ENCODE measurements around the gene HSPB8.
A peak's percentile ranks its signal among the peaks of the same experiment; 100 is the strongest.
"Not testable (repeated sequence)": the region's sequence is repeated elsewhere in the genome, so short reads cannot be mapped to it uniquely, and the experiment has no call there.

The HSPB8 gene

DNA sequence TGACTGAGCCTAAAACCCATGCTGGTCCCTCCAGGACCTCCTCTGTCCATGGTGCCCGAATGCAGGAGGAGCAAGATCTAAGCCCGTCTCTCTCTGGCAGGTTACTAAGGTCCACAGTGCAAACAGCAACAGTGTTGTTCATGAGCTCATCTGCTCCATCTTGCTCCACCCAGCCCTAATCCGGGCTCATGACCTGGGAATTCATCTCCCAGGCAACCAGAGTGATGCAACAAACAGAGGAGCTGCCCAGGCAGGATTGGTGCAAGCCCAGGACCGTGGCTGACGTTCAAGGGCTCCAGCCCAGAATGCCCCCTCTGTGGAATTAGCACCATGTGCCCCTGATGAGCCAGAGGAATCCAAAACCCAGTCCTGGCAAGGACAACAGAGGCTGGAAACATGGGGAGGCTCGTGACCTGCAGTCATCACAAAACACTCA is 29.9 kb downstream of the HSPB8 start:
- peak; percentile 54 for DNase-seq

DNA sequence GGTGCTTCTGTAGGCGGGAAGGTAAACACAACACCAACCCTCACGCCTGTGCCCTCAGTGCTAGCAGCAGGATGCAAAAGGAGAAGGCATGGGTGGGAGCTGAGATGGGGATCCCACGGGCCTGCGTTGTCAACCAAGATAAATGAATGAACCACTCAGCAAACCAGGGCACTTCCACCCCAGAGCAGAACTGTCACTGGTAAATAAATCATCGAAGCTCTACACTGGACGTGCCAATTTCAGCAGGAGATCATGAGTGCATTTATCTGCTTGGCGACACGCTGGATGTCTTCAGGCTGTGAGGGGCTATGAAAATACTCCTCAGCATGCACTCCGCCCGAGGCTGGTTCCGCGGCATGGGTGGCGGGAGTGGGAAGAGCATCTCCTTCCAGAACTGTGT is 33.2 kb downstream of the HSPB8 start:
- DNase-seq, result no peak

DNA sequence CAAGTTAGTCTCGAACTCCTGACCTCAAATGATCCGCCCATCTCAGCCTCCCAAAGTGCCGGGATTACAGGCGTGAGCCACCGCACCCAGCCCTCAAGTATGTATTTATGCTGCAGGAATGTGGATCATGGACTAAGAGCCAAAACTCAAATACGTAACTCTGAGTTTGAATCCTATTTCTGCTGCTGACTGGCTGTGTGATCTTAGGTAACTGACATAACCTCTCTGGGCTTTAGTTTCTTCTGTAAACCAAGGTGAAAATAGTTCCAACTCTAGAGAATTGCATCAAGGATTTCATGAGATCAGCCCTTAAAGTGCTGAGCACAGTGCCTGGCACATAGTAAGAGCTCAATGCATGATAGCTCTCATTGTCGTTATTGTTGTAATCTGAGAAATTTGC is 37.4 kb downstream of the HSPB8 start:
- no peak for DNase-seq

DNA sequence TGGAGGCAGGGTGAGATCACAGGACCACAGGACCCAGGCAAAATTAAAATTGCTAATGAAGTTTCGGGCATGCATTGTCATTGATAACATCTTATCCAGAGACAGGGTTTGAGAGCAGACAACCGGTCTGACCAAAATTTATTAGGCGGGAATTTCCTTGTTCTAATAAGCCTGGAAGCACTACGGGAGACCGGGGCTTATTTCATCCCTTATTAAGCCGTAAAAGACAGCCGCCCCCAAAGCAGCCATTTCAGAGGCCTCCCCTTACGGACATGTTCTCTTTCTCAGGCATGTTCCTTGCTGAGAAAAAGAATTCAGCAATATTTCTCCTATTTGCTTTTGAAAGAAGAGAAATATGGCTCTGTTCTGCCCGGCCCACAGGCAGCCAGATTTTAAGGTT is 40.1 kb downstream of the HSPB8 start:
- not testable (repeated sequence) for DNase-seq

DNA sequence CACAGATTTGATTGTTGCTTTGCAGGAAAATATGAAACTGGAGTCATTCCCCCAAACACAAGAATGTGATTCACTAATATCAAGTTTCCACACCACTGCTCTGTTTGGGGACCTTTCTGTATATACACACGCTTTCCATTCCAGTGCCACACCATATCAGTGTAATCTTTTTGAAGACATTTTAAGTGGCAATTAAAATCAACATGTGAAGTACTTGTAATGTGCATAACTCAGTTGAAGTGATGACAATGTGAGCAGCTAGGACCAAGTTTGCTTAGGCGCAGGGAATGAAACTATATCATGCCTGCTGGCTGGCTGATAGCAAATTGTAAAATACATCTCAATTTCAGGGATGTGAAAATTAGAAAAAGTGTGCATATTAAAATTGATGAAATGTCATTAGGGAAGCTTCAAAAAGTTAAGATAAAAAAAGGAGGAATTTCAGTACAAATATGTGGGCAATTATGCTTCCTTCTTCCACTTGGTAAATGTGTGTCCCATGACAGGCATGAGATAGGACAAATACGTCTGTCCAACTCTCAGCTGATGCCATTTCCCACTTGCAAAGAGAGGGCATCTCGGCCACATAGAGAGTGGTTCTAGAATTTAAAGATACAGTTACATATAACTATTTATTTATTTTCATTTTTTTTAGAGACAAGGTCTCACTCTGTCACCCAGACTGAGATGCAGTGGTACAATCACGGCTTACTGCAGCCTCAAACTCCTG is 43.7 kb downstream of the HSPB8 start:
- DNase-seq, result no peak

DNA sequence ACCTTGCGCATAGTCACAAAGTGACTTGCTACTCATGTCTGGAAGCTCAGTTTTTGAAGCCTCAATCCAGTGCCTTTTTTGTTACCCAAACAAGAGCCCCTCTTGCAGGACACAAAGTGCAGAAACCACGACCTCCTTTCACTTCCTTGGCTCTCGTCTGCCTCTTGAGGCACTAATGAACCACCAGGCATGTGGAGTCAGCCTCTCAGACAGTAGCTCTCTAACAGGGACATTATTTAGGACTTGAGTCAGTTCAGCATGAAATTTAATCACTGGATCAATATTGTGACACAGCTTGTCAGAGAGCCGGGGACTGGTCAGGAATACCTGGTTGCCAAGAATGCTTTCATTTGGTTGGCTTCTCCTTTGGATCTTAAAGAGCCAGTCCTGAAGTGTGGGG is 46.7 kb downstream of the HSPB8 start:
- DNase-seq, result peak; percentile 42

DNA sequence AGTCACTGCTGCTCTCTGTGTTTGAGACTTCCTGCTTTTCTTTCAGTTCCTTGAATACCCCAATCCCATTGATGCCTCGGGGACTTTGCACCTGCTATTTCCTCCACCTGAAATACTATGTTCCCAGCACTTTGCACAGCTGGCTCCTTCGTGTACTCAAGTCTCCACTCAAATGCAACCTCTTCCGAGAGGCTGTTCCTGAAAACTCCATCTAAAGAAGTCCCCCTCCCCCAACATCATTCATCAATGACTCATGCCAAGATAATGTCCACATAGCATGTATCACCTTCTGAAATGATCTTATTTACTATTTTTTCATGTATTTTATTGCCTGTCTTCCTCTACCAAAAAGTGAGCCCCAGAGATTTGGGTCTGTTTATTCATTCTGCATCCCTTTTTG is 48.6 kb downstream of the HSPB8 start:
- no peak for DNase-seq

DNA sequence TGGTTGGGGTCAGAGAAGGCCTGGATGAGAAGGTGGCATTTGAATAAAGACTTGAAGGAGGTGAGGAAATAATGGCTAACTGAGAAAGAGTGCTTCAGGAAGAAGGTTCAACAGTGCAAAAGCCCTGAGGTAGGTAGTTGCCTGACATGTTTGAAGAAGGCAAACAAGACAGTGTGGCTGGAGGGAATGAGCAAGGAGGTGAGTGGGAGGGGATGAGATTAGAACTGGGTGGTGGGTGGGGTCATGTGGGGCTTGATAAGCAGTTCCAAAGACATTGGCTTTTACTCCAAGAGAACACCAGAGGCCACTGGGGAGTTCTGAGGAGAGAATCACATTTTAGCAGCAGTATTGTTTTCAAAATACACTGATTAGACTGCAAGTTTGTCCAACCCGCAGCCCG is 50.5 kb downstream of the HSPB8 start:
- DNase-seq, result no peak

DNA sequence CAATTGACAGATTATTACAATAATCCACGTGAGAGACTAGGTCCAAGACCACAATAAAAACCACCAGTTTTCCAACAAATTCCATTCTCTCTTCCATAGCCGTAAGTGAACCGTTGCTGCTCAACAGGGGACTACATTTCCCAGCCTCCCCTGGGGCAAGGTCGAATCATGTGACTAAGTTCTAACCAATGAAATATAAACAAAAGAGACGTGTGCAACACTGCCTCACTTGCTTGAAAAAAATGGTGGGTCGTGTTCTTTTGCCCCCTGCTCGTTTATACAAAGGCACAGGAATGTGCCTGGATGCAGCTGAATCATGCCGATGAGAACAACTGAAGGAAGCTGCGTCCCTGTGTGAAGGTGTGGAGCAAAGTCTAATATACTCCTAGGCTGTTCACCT is 51.1 kb downstream of the HSPB8 start:
- no peak for DNase-seq

DNA sequence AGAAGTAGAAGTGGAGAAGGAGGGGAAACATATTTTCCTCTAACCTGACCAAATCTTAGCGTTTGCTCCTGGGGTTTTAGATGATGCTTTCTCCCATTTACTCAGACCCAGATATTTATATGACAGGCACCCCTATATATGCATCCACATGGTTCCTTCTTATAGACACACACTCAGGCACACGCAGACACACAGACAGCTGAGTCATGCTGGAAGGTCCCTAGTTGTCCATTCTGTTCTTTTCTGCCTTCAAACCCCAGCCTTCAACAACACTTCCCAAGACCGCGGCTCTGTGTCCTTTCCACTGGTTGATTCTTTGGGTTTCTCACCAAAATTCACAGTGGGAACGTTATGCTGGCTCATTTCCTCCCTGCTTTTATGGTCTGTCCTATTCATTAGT is 52.1 kb downstream of the HSPB8 start:
- no peak for DNase-seq

DNA sequence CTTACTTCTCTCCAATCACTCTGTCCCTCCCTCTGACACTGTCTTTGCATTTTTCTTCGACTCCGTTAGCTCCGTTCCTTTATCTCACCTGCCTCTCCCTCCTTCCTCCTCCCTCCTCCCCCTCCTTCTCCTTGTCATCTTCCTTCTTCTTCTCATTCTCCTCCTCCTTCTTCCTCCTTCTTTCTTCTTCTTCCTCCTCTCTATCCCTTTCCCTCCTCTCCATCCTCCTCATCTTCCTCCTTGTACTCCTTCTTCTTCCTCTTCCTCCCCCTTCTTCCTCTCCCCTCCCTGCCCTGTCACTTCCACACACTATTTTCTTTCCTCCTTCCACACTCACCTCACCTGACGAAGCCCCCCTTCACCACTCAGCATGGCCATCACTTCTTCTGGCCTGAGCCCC is 53.0 kb downstream of the HSPB8 start:
- DNase-seq, result no peak

DNA sequence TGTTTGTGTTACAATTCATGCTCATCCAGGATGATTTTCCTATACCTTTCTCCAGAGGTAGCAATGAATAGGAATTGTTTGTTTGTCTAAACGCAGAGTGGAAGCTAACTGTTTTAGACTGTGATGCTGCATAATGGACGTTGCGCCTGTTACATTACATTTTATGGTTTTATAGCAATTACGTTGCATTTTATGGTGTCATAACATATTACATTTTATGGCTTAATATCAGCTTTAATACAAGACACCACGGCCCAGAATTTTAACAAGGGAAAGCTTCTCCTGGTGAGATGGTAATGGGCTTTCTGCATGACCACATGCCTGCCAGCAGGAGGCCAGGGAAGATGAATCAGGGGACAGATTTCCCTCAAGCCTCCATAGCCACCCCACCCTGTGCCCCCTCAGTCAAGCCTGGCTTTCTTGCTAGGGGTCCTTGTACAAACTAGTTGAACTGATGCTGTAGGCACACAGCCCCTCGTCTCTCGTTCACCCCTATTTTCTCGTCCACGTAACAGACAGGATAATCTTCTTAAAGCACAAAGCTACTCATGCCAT is 56.5 kb downstream of the HSPB8 start:
- DNase-seq, result no peak

DNA sequence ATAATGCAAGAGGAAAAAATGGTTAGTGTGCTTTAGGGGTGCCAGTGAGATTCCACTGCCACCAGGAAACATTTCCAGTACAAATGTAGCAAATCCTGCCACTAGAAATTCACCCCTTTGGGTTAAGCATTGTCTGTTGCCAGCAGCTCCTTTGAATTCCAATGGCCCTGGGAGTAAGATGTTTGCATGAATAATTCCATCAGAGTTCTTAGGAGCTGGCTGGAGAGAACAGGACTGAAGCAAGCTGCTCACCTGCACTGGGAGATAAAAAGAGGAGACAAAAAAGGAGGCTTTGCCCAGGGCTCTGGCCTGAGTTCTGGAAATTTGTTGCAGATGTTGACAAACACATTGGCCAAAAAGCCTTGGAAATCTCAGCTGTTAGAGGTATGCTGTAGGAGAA is 57.6 kb downstream of the HSPB8 start:
- DNase-seq, result no peak

DNA sequence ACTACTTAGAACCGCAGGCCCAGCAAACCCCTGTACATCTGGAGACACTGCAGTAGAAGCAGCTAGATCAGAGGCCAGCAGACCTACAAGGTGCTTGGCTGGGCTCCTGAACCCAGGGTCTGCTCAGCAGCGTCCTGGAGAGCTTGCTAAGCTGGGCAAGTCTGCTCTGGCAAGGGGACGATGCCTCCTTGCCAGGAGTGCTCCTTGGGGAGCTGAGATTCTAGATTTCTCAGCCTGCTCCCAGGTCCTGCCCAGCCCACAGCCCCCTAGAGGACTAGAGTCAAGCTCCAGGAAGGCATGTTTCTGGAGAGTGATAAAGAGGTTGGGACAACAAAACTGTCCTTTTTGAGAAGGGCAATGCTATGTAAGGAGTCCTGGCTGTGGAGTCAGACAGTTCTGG is 60.3 kb downstream of the HSPB8 start:
- DNase-seq, result peak; percentile 83

DNA sequence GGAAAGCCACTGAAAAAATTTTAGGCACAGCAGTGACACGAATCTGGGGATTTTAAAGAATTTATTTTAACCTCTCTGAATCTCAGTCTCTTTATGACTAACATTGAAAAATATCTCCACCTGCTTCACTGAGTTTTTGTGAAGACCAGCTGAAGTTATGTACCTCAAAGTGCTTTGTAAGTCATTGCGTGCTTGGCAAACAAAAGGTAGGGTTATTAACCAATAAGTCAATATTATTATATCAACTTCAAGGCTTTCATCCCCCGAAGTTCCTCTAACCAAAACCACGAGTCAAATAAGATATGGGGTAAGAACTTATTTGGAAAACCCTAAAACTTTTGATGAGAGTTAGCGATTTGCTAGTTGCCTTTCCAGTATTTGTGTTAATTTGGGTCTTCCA is 62.3 kb downstream of the HSPB8 start:
- DNase-seq, result no peak

DNA sequence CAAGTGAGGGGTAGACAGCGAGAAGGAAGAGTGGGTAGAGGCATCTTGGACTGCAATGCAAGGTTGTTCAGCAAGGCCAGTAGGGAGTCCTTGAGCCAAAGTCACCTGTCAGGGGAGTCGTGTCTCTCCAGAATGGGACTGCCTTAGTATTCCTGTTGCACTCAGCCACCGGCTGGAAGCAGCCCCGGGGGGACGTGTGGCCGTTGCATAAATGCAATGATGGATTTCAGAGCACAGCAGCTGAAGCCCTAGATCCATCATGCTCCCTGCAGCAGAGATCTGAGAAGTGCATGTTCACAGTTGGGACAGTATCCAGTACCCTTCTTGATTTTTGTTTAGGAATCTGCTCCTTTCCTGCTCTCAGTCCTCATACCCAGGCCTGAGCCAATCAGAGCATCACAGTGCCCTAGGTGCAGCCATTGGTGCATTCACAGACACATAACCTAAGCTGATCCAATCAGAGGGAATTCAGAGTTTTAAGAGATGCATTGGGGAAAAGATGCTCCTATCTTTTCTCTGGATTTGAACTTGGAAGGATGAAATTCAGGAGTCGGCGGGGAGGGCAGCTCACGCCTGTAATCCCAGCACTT is 62.9 kb downstream of the HSPB8 start:
- DNase-seq, result no peak

Measured in NCI-H446 treated with DMSO at 0.1 percent for 48 hours (cell line).